ENCODE measurements around the gene ZSCAN22. TPM values are rescaled to one million over a fixed set of nuclear protein-coding genes. Genes with fewer than 3 reads are reported as not detected.

Gene ZSCAN22
- total RNA-seq, 1 experiment from 2014 or later = 4.3 TPM

GRCh38 chr19:58325311-58326022 is 1.3 kb upstream of the ZSCAN22 start:
- ChIA-PET CTCF (no interaction called here), POLR2A (no interaction called here)
- Mint-ChIP-seq H3K27ac (ENCODE audit: unreplicated experiment) (no peak overlapping the region), H3K4me1 (ENCODE audit: low read depth, unreplicated experiment) (peaks cover 5% of the 10 kb centered on the region), H3K27me3 (ENCODE audit: insufficient read depth, unreplicated experiment) (no peaks in the 10 kb centered on the region), H3K36me3 (ENCODE audit: insufficient read depth, unreplicated experiment) (no peaks in the 10 kb centered on the region), H3K4me3 (ENCODE audit: unreplicated experiment) (no peak overlapping the region), H3K9me3 (ENCODE audit: unreplicated experiment) (no peaks in the 10 kb centered on the region)
- no TSS peak for BruUV-seq (replicated peaks)
- TF ChIP-seq, protein P1, sequence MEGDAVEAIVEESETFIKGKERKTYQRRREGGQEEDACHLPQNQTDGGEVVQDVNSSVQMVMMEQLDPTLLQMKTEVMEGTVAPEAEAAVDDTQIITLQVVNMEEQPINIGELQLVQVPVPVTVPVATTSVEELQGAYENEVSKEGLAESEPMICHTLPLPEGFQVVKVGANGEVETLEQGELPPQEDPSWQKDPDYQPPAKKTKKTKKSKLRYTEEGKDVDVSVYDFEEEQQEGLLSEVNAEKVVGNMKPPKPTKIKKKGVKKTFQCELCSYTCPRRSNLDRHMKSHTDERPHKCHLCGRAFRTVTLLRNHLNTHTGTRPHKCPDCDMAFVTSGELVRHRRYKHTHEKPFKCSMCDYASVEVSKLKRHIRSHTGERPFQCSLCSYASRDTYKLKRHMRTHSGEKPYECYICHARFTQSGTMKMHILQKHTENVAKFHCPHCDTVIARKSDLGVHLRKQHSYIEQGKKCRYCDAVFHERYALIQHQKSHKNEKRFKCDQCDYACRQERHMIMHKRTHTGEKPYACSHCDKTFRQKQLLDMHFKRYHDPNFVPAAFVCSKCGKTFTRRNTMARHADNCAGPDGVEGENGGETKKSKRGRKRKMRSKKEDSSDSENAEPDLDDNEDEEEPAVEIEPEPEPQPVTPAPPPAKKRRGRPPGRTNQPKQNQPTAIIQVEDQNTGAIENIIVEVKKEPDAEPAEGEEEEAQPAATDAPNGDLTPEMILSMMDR (IDR thresholded peaks at IDR 0.05; ENCODE audit: insufficient read depth in 1 of 2, low read depth in 1 of 2, low read length in 1 of 2, severe bottlenecking in 1 of 2, unreplicated experiment in 1 of 2) = no peak
- H3K27me3 ChIP-seq (replicated peaks; ENCODE audit: control insufficient read depth, insufficient read depth, low read length) = no peaks in the 10 kb centered on the region
- intact Hi-C loops (cut with micrococcal nuclease; ENCODE audit: unreplicated experiment) = loop anchor here (1.0 to 2.0 kb wide), 3 partner anchors 20 to 47 kb away; partner anchors contain the start of genes ERVK3-1 and ZNF8
- peak overlapping the region; percentile 79 for H3K4me3 ChIP-seq (ENCODE audit: low read depth, low read length)
- H3K4me1 ChIP-seq = peaks cover 4% of the 10 kb centered on the region; the same call in 1 of the 2 replicates
- H3K36me3 ChIP-seq (ENCODE audit: control insufficient read depth, insufficient read depth, low read length) = no peaks in the 10 kb centered on the region
- H3K9me3 ChIP-seq = no peaks in the 10 kb centered on the region
- DNase-seq = no peak

DNA sequence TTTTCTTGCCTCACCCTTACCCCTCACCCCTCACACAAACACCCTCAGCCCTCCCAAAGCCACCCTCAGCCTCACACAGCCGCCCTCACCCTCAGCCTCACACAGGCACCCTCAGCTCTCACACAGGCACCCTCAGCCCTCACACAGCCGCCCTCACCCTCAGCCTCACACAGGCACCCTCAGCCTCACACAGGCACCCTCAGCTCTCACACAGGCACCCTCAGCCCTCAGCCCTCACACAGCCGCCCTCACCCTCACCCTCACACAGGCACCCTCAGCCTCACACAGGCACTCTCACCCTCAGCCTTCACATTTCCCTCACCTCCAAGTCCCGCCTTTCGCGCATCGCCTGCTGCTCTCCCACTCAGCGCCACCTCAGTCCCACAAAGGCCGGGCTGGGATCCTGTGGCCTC is 287 bp upstream of the ZSCAN22 start:
- Mint-ChIP-seq H3K36me3 (ENCODE audit: insufficient read depth, unreplicated experiment) (no peaks in the 10 kb centered on the region), H3K4me3 (ENCODE audit: unreplicated experiment) (no peak overlapping the region), H3K4me1 (ENCODE audit: low read depth, unreplicated experiment) (peaks cover 5% of the 10 kb centered on the region), H3K27me3 (ENCODE audit: insufficient read depth, unreplicated experiment) (no peaks in the 10 kb centered on the region), H3K9me3 (ENCODE audit: unreplicated experiment) (no peaks in the 10 kb centered on the region), H3K27ac (ENCODE audit: unreplicated experiment) (no peak overlapping the region)
- ChIA-PET POLR2A (interaction anchor here (0.6 to 1.1 kb wide), 6 partner anchors 36 to 233 kb away, joined by 3 to 6 read pairs (median 3); partner anchors contain the start of genes TRIM28, ZNF497 and ZNF584), CTCF (interaction anchor here (0.7 to 1.1 kb wide), 3 partner anchors 21 to 82 kb away, joined by 3 to 4 read pairs (median 4); partner anchors contain the start of genes ZNF497 and ZNF584)
- BruUV-seq (replicated peaks) = no TSS peak
- H3K9me3 ChIP-seq = no peaks in the 10 kb centered on the region
- TF ChIP-seq, protein P1 (IDR thresholded peaks at IDR 0.05; ENCODE audit: insufficient read depth in 1 of 2, low read depth in 1 of 2, low read length in 1 of 2, severe bottlenecking in 1 of 2, unreplicated experiment in 1 of 2) = no peak
- H3K4me3 ChIP-seq (ENCODE audit: low read depth, low read length) = peak overlapping the region; percentile 79
- intact Hi-C loops (cut with micrococcal nuclease; ENCODE audit: unreplicated experiment) = loop anchor here (1.0 to 2.0 kb wide), 3 partner anchors 21 to 48 kb away; partner anchors contain the start of genes ERVK3-1 and ZNF8
- no peak for DNase-seq
- H3K36me3 ChIP-seq (ENCODE audit: control insufficient read depth, insufficient read depth, low read length) = no peaks in the 10 kb centered on the region
- peaks cover 4% of the 10 kb centered on the region; the same call in 1 of the 2 replicates for H3K4me1 ChIP-seq
- H3K27me3 ChIP-seq (replicated peaks; ENCODE audit: control insufficient read depth, insufficient read depth, low read length) = no peaks in the 10 kb centered on the region

GRCh38 chr19:58328999-58329398 is 2.2 kb downstream of the ZSCAN22 start:
- intact Hi-C loops (cut with micrococcal nuclease; ENCODE audit: unreplicated experiment) = loop anchor here (2.0 kb wide), 1 partner anchor 190 kb away; the partner anchor contains the start of gene ZBTB45
- Histone ChIP-seq H3K9me3 (no peaks in the 10 kb centered on the region), H3K27me3 (replicated peaks; ENCODE audit: control insufficient read depth, insufficient read depth, low read length) (no peaks in the 10 kb centered on the region), H3K36me3 (ENCODE audit: control insufficient read depth, insufficient read depth, low read length) (no peaks in the 10 kb centered on the region), H3K4me3 (ENCODE audit: low read depth, low read length) (no peak overlapping the region), H3K4me1 (peaks cover 4% of the 10 kb centered on the region; the same call in 1 of the 2 replicates)
- H3K9me3 Mint-ChIP-seq (ENCODE audit: unreplicated experiment) = no peaks in the 10 kb centered on the region
- BruUV-seq (replicated peaks) = no TSS peak
- DNase-seq = peak; percentile 52 to 63
- peaks cover 5% of the 10 kb centered on the region for H3K4me1 Mint-ChIP-seq (ENCODE audit: low read depth, unreplicated experiment)
- TF ChIP-seq, protein P1 (IDR thresholded peaks at IDR 0.05; ENCODE audit: insufficient read depth in 1 of 2, low read depth in 1 of 2, low read length in 1 of 2, severe bottlenecking in 1 of 2, unreplicated experiment in 1 of 2) = peak; percentile 65 to 77
- no peak overlapping the region for H3K27ac Mint-ChIP-seq (ENCODE audit: unreplicated experiment)
- CTCF ChIA-PET = no interaction called here
- H3K27me3 Mint-ChIP-seq (ENCODE audit: insufficient read depth, unreplicated experiment) = no peaks in the 10 kb centered on the region
- no peak overlapping the region for H3K4me3 Mint-ChIP-seq (ENCODE audit: unreplicated experiment)
- no peaks in the 10 kb centered on the region for H3K36me3 Mint-ChIP-seq (ENCODE audit: insufficient read depth, unreplicated experiment)
- POLR2A ChIA-PET = no interaction called here

Data from Caco-2 (cell line).